ENCODE results near the gene LPAR5.

DNA sequence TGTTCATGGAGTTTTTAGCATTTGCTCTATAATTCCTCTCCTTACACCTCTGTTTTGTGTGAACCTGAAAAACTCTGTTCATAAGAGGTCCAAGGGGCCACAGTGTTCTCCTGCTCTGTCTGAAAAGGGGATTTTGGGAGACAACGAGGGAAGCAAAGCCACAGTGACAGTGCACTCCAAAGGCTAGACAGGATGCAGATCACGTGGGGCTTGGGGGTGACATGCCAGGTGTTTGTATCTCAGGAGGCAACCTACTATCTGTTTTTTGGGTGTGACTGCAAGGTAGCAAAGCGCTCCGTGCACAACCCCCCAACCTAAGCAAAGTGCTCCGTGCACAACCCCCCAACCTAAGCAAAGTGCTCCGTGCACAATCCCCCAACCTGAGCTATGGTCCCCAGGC is 23.5 kb downstream of the LPAR5 start:
- TF ChIP-seq, protein P1, sequence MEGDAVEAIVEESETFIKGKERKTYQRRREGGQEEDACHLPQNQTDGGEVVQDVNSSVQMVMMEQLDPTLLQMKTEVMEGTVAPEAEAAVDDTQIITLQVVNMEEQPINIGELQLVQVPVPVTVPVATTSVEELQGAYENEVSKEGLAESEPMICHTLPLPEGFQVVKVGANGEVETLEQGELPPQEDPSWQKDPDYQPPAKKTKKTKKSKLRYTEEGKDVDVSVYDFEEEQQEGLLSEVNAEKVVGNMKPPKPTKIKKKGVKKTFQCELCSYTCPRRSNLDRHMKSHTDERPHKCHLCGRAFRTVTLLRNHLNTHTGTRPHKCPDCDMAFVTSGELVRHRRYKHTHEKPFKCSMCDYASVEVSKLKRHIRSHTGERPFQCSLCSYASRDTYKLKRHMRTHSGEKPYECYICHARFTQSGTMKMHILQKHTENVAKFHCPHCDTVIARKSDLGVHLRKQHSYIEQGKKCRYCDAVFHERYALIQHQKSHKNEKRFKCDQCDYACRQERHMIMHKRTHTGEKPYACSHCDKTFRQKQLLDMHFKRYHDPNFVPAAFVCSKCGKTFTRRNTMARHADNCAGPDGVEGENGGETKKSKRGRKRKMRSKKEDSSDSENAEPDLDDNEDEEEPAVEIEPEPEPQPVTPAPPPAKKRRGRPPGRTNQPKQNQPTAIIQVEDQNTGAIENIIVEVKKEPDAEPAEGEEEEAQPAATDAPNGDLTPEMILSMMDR (IDR thresholded peaks at IDR 0.05), result no peak
- TF ChIP-seq POLR2A (IDR thresholded peaks at IDR 0.05), result no peak

Measured in Peyer's patch (tissue), 4 donors.